Calu3 (cell line): ENCODE measurements around the gene KRCC1. TPM values are rescaled to one million over a fixed set of nuclear protein-coding genes. Genes with fewer than 3 reads are reported as not detected.
A peak's percentile ranks its signal among the peaks of the same experiment; 100 is the strongest.
"Not testable (repeated sequence)": the region's sequence is repeated elsewhere in the genome, so short reads cannot be mapped to it uniquely, and the experiment has no call there.

ENCODE experiments used
- BruUV-seq: library from RNA; stranded (reverse); fragments of 400-500 nt; replicated peaks from 2 replicates; lab custom pipeline; 2021; lab: Mats Ljungman, UMichigan
- CTCF ChIA-PET: fragments of 300-600 bp; sonication (Branson Sonifier 250); formaldehyde crosslinking; loops from one replicate; lab custom pipeline; 2022; ENCODE audit warnings: antibody characterized with exemption; lab: Charles Lee
- DNase-seq: peaks from one replicate; pipeline ENCODE4 v3.0.0; 2022
- H3K27ac Mint-ChIP-seq: one replicate; pipeline ENCODE4 v1.8.0; 2022; ENCODE audit warnings: mixed read lengths; ENCODE audit not compliant: unreplicated experiment
- H3K27me3 Mint-ChIP-seq: one replicate; pipeline ENCODE4 v1.8.0; 2022; ENCODE audit warnings: mixed read lengths; ENCODE audit not compliant: unreplicated experiment
- H3K36me3 Mint-ChIP-seq: one replicate; pipeline ENCODE4 v1.8.0; 2022; ENCODE audit warnings: mild to moderate bottlenecking, moderate library complexity, mixed read lengths; ENCODE audit not compliant: insufficient read depth, unreplicated experiment
- H3K4me1 Mint-ChIP-seq: one replicate; pipeline ENCODE4 v1.8.0; 2022; ENCODE audit warnings: mild to moderate bottlenecking, low read depth, mixed read lengths; ENCODE audit not compliant: unreplicated experiment
- H3K4me3 Mint-ChIP-seq: one replicate; pipeline ENCODE4 v1.8.0; 2022; ENCODE audit warnings: mild to moderate bottlenecking, low read depth, moderate library complexity, mixed read lengths; ENCODE audit not compliant: unreplicated experiment
- H3K9me3 Mint-ChIP-seq: one replicate; pipeline ENCODE4 v1.8.0; 2022; ENCODE audit warnings: low read depth, mixed read lengths; ENCODE audit not compliant: unreplicated experiment
- CTCF ChIP-seq: fragments of 200-600 bp; IDR thresholded peaks from one replicate; pipeline ENCODE4 v1.8.0; 2022; ENCODE audit warnings: antibody characterized with exemption; ENCODE audit not compliant: unreplicated experiment
- intact Hi-C: fragments of 100-400 bp; cut with micrococcal nuclease; formaldehyde crosslinking; loops from one replicate; pipeline ENCODE4 v1.10.0; 2022; ENCODE audit not compliant: unreplicated experiment
- total RNA-seq: library from RNA; stranded (reverse); gene quantifications from 2 replicates; pipeline ENCODE4 v1.2.3, GENCODE V29; 2022

The KRCC1 gene
- total RNA-seq, 1 experiment from 2014 or later = 32.1 TPM

GRCh38 chr2:88049622-88050021 is 6.0 kb downstream of the KRCC1 start:
- BruUV-seq = no TSS peak
- intact Hi-C loops = no loop called here
- peaks cover 18% of the 10 kb centered on the region for H3K4me1 Mint-ChIP-seq
- no peak for DNase-seq
- TF ChIP-seq CTCF = no peak
- peaks cover 34% of the 10 kb centered on the region for H3K36me3 Mint-ChIP-seq
- H3K27me3 Mint-ChIP-seq = no peaks in the 10 kb centered on the region
- H3K9me3 Mint-ChIP-seq = no peaks in the 10 kb centered on the region
- H3K27ac Mint-ChIP-seq = no peak overlapping the region
- CTCF ChIA-PET = no interaction called here
- no peak overlapping the region for H3K4me3 Mint-ChIP-seq

DNA sequence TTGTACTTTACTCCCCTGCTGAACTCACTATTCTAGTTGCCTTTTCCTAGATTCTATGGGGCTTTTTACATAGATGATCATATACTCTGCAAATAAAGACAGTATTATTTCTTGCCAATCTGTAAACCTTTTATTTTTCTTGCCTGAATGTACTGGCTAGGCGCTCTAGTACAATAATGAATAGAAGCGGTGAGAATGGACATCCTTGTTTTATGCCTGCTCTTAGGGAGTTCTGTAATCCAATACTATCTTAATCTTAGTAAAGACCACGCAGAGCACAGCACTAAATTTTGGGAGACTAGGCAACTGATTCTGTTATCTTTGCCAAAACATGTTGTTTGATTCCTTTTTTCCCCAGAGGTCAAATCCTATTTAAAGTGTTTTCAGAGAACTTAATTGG is 7.0 kb downstream of the KRCC1 start:
- BruUV-seq = no TSS peak
- TF ChIP-seq CTCF = no peak
- DNase-seq = no peak
- intact Hi-C loops = no loop called here
- Mint-ChIP-seq H3K27ac (no peak overlapping the region), H3K4me1 (peaks cover 7% of the 10 kb centered on the region), H3K4me3 (no peak overlapping the region), H3K27me3 (no peaks in the 10 kb centered on the region), H3K9me3 (no peaks in the 10 kb centered on the region), H3K36me3 (peaks cover 25% of the 10 kb centered on the region)
- CTCF ChIA-PET = interaction anchor here (0.5 kb wide), 1 partner anchor 23 kb away, joined by 3 read pairs; no protein-coding TSS in a partner anchor

DNA sequence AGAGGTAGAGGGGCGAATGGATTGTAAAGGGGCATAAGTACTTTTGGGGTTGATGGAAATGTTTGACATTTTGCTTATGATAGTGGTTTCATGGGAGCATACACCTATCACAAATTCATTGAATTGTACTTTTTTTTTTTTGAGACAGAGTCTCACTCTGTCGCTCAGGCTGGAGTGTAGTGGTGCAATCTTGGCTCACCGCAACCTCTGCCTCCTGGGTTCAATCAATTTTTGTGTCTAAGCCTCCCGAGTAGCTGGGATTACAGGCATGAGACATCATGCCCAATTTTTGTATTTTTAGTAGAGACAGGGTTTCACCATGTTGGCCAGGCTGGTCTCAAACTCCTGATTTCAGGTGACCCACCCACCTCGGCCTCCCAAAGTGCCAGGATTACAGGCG is 10.0 kb downstream of the KRCC1 start:
- intact Hi-C loops, H3K4me1 Mint-ChIP-seq, H3K4me3 Mint-ChIP-seq, BruUV-seq, H3K27me3 Mint-ChIP-seq, CTCF ChIA-PET, DNase-seq, H3K27ac Mint-ChIP-seq, H3K36me3 Mint-ChIP-seq, H3K9me3 Mint-ChIP-seq: not testable (repeated sequence)

DNA sequence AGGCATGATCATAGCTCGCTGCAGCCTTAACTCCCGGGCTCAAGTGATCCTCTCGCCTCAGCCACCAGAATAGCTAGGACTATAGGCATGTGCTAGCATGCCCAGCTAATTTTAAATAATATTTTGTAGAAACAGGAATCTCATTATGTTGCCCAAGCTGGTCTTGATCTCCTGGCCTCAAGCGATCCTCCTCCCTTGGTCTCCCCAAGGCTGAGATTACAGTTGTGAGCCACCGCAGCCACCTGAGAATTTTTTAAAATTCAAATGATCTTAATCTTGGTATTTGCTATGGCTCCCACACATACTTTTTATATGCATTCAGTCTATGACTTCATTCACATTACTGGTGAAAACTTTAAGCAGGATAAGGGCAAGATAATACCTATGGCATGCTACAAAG is 13.1 kb downstream of the KRCC1 start:
- Mint-ChIP-seq H3K4me1 (peaks cover 19% of the 10 kb centered on the region), H3K4me3 (no peak overlapping the region), H3K36me3 (peaks cover 8% of the 10 kb centered on the region), H3K27ac (peak overlapping the region; percentile 4), H3K9me3 (no peaks in the 10 kb centered on the region), H3K27me3 (no peaks in the 10 kb centered on the region)
- no peak for TF ChIP-seq CTCF
- DNase-seq = no peak
- no TSS peak for BruUV-seq
- CTCF ChIA-PET = no interaction called here
- intact Hi-C loops = no loop called here

- H3K9me3 Mint-ChIP-seq = no peaks in the 10 kb centered on the region
- no peaks in the 10 kb centered on the region for H3K27me3 Mint-ChIP-seq
- no peak for TF ChIP-seq CTCF
- no peak for DNase-seq
- H3K4me1 Mint-ChIP-seq = peaks cover 19% of the 10 kb centered on the region
- H3K27ac Mint-ChIP-seq = peak overlapping the region; percentile 48
- intact Hi-C loops = no loop called here
- H3K4me3 Mint-ChIP-seq = no peak overlapping the region
- CTCF ChIA-PET = interaction anchor here (1.2 kb wide), 1 partner anchor 16 kb away, joined by 4 read pairs; no protein-coding TSS in a partner anchor
- BruUV-seq = no TSS peak
- H3K36me3 Mint-ChIP-seq = peaks cover 11% of the 10 kb centered on the region
Measured at GRCh38 chr2:88038263-88039105, 17.1 kb downstream of the KRCC1 start.
